ENCODE measurements around the gene ERC2. TPM values are rescaled to one million over a fixed set of nuclear protein-coding genes. Genes with fewer than 3 reads are reported as not detected.
A peak's percentile ranks its signal among the peaks of the same experiment; 100 is the strongest.

Gene ERC2
- total and polyA plus RNA-seq, 2 donors (not counting 1 experiment from before 2014, with no cell fraction given): 0.14 to 0.17 TPM

DNA sequence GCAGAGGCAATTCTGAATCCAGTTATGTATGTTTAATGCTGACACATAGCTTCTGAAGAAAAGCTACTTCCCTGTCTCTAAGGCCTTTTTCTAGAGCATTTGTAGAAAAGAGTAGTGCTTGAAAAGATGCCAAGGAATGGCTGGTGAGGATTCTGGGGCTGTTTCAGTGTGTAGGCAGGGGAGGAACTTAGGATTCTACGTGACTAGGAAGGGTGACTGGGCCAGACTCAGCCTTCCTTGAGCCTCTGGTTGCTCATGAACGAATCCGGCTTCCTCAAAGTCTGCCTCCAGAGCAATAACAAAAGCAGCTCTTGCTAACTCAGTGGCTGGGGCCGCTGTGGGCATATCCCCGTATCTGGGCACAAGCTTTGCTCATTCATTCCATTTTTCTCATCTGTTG is 876.4 kb downstream of the ERC2 start:
- Histone ChIP-seq H3K9me3 (ENCODE audit: control insufficient read depth, insufficient read depth, low read depth, low read length) (no peaks in the 10 kb centered on the region), H3K27me3 (ENCODE audit: control insufficient read depth, insufficient read depth, low read length) (no peaks in the 10 kb centered on the region), H4K20me1 (ENCODE audit: control insufficient read depth, extremely low read depth, insufficient read depth, low read length) (no peaks in the 10 kb centered on the region), H3K79me2 (ENCODE audit: control insufficient read depth, insufficient read depth, low read length) (no peaks in the 10 kb centered on the region), H3K4me2 (ENCODE audit: extremely low read depth, insufficient read depth, low read length) (no peak overlapping the region), H3K27ac (ENCODE audit: insufficient read depth, low read length) (no peak overlapping the region), H3K9ac (ENCODE audit: insufficient read depth, low read length) (no peak overlapping the region), H2AFZ (ENCODE audit: low read length) (no peak overlapping the region), H3K4me3 (replicated peaks in 1 of 4; ENCODE audit: control extremely low read depth in 1 of 4, insufficient read depth in 1 of 4, low read depth in 3 of 4, low read length in 4 of 4) (no peak overlapping the region), H3K4me1 (ENCODE audit: control insufficient read depth, extremely low read depth, insufficient read depth, low read length) (no peaks in the 10 kb centered on the region), H3K36me3 (ENCODE audit: control insufficient read depth, insufficient read depth, low read length) (no peaks in the 10 kb centered on the region)
- TF ChIP-seq EZH2 (IDR thresholded peaks at IDR 0.05; ENCODE audit: low read length, missing control alignments): no peak
- TF ChIP-seq, protein P1, sequence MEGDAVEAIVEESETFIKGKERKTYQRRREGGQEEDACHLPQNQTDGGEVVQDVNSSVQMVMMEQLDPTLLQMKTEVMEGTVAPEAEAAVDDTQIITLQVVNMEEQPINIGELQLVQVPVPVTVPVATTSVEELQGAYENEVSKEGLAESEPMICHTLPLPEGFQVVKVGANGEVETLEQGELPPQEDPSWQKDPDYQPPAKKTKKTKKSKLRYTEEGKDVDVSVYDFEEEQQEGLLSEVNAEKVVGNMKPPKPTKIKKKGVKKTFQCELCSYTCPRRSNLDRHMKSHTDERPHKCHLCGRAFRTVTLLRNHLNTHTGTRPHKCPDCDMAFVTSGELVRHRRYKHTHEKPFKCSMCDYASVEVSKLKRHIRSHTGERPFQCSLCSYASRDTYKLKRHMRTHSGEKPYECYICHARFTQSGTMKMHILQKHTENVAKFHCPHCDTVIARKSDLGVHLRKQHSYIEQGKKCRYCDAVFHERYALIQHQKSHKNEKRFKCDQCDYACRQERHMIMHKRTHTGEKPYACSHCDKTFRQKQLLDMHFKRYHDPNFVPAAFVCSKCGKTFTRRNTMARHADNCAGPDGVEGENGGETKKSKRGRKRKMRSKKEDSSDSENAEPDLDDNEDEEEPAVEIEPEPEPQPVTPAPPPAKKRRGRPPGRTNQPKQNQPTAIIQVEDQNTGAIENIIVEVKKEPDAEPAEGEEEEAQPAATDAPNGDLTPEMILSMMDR (conservative IDR thresholded peaks at IDR 0.05 in 1 of 2, IDR thresholded peaks at IDR 0.05 in 1 of 2; ENCODE audit: low read depth in 1 of 2, low read length in 2 of 2): no peak
- peak in 1 of 2 donors; percentile 51 for DNase-seq (ENCODE audit: low read depth in 2 of 2)

DNA sequence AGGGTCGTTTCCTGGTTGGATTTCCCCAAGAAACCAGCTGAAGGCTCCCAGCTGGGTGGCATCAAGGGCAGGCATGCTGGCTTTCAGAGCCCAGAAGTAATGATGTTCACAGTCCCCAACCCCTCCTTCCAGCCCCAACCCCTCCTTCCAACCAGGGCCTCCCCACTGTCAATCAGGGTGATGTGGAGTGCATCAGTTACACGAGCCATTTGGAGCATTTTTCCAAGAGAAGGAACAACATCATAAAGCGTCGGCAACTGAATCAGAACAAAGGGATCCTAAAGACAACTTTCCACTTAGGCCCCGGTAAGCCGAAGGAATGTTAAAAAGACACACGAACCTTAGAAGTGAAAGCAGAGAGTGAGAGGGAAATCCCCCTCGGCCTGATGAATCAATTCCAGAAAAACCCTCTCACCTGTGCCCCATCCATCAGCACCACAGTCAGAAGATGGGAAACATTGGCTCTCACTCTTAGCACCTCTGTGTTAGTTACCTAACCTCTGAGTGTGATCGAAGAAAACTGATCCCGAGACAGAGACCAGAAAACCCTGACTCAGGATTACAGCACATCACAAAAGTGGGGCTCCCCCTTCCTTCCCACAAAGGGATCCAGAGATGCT is 880.0 kb downstream of the ERC2 start:
- no peaks in the 10 kb centered on the region for H3K36me3 ChIP-seq (ENCODE audit: control insufficient read depth, insufficient read depth, low read length)
- H3K27ac ChIP-seq (ENCODE audit: insufficient read depth, low read length): no peak overlapping the region
- H2AFZ ChIP-seq (ENCODE audit: low read length): no peak overlapping the region

DNA sequence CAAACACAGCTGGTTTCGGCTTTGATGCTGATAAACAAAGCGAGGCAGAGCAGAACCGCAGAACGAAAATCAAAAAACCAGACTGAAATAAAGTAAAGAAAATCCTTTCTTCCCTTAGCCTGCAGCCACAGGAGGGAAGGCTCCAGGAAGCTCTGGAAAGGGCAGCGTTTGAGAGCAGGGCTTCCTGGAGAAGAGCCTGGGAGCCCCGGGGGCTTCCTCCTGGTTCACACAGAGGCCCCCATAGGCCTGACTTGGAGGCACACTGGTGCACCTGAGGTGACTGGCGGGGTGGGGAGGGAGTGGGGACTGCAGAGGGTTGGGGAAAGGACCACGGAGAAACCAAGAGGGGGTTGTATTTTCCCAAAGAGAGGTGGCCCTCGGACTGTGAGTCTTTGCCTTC is 882.4 kb downstream of the ERC2 start:
- Histone ChIP-seq H3K9me3 (ENCODE audit: control insufficient read depth, insufficient read depth, low read depth, low read length) (no peaks in the 10 kb centered on the region), H4K20me1 (ENCODE audit: control insufficient read depth, extremely low read depth, insufficient read depth, low read length) (no peaks in the 10 kb centered on the region), H3K27me3 (ENCODE audit: control insufficient read depth, insufficient read depth, low read length) (no peaks in the 10 kb centered on the region), H3K36me3 (ENCODE audit: control insufficient read depth, insufficient read depth, low read length) (no peaks in the 10 kb centered on the region), H3K27ac (ENCODE audit: insufficient read depth, low read length) (no peak overlapping the region), H3K79me2 (ENCODE audit: control insufficient read depth, insufficient read depth, low read length) (no peaks in the 10 kb centered on the region), H3K4me2 (ENCODE audit: extremely low read depth, insufficient read depth, low read length) (no peak overlapping the region), H3K4me1 (ENCODE audit: control insufficient read depth, extremely low read depth, insufficient read depth, low read length) (no peaks in the 10 kb centered on the region), H2AFZ (ENCODE audit: low read length) (no peak overlapping the region), H3K4me3 (replicated peaks in 1 of 4; ENCODE audit: control extremely low read depth in 1 of 4, insufficient read depth in 1 of 4, low read depth in 3 of 4, low read length in 4 of 4) (no peak overlapping the region), H3K9ac (ENCODE audit: insufficient read depth, low read length) (no peak overlapping the region)
- TF ChIP-seq, protein P1 (conservative IDR thresholded peaks at IDR 0.05 in 1 of 2, IDR thresholded peaks at IDR 0.05 in 1 of 2; ENCODE audit: low read depth in 1 of 2, low read length in 2 of 2): no peak
- TF ChIP-seq EZH2 (IDR thresholded peaks at IDR 0.05; ENCODE audit: low read length, missing control alignments): no peak
- no peak for DNase-seq (ENCODE audit: low read depth in 2 of 2)

More for the DNA sequence above, 880.0 kb downstream of the ERC2 start:
- no peaks in the 10 kb centered on the region for H3K9me3 ChIP-seq (ENCODE audit: control insufficient read depth, insufficient read depth, low read depth, low read length)
- H3K4me1 ChIP-seq (ENCODE audit: control insufficient read depth, extremely low read depth, insufficient read depth, low read length): no peaks in the 10 kb centered on the region
- no peaks in the 10 kb centered on the region for H3K79me2 ChIP-seq (ENCODE audit: control insufficient read depth, insufficient read depth, low read length)
- no peaks in the 10 kb centered on the region for H4K20me1 ChIP-seq (ENCODE audit: control insufficient read depth, extremely low read depth, insufficient read depth, low read length)
- no peak overlapping the region for H3K9ac ChIP-seq (ENCODE audit: insufficient read depth, low read length)
- H3K4me3 ChIP-seq (replicated peaks in 1 of 4; ENCODE audit: control extremely low read depth in 1 of 4, insufficient read depth in 1 of 4, low read depth in 3 of 4, low read length in 4 of 4): no peak overlapping the region
- no peak for TF ChIP-seq EZH2 (IDR thresholded peaks at IDR 0.05; ENCODE audit: low read length, missing control alignments)
- TF ChIP-seq, protein P1 (conservative IDR thresholded peaks at IDR 0.05 in 1 of 2, IDR thresholded peaks at IDR 0.05 in 1 of 2; ENCODE audit: low read depth in 1 of 2, low read length in 2 of 2): no peak
- no peak for DNase-seq (ENCODE audit: low read depth in 2 of 2)
- no peak overlapping the region for H3K4me2 ChIP-seq (ENCODE audit: extremely low read depth, insufficient read depth, low read length)
- no peaks in the 10 kb centered on the region for H3K27me3 ChIP-seq (ENCODE audit: control insufficient read depth, insufficient read depth, low read length)

Data from fibroblast of lung (primary cell).